Measurements from ENCODE around the gene KRTAP10-8.
"Not testable (repeated sequence)": the region's sequence is repeated elsewhere in the genome, so short reads cannot be mapped to it uniquely, and the experiment has no call there.

The KRTAP10-8 gene

GRCh38 chr21:44618504-44618903, 6.6 kb downstream of the KRTAP10-8 start:
- DNase-seq (ENCODE audit: low read depth, low spot score), result no peak

- no peak for DNase-seq (ENCODE audit: low read depth, low spot score)
These were observed 7.0 kb downstream of the KRTAP10-8 start for GRCh38 chr21:44618909-44619308.

- no peak for DNase-seq (ENCODE audit: low read depth, low spot score)
These were observed 8.0 kb downstream of the KRTAP10-8 start for GRCh38 chr21:44619886-44620285.

- DNase-seq (ENCODE audit: low read depth, low spot score), result no peak
These were observed 11.7 kb downstream of the KRTAP10-8 start for GRCh38 chr21:44623575-44623974.

GRCh38 chr21:44625756-44626155, 13.9 kb downstream of the KRTAP10-8 start:
- DNase-seq (ENCODE audit: low read depth, low spot score), result no peak

- DNase-seq (ENCODE audit: low read depth, low spot score), result no peak
These were observed 14.4 kb downstream of the KRTAP10-8 start for GRCh38 chr21:44626262-44626661.

GRCh38 chr21:44626673-44627143, 14.8 kb downstream of the KRTAP10-8 start, which contains the start of gene KRTAP10-9:
KRTAP10-9 (plus strand) TSS chr21:44627093; CDS start chr21:44627172, 79 bp downstream.
- no peak for DNase-seq (ENCODE audit: low read depth, low spot score)

GRCh38 chr21:44627181-44627822, 15.4 kb downstream of the KRTAP10-8 start:
- not testable (repeated sequence) for DNase-seq (ENCODE audit: low read depth, low spot score)

GRCh38 chr21:44627831-44628233, 16.0 kb downstream of the KRTAP10-8 start:
- not testable (repeated sequence) for DNase-seq (ENCODE audit: low read depth, low spot score)

- DNase-seq (ENCODE audit: low read depth, low spot score), result no peak
These were observed 17.0 kb downstream of the KRTAP10-8 start for GRCh38 chr21:44628707-44629391.

- no peak for DNase-seq (ENCODE audit: low read depth, low spot score)
These were observed 18.6 kb downstream of the KRTAP10-8 start for GRCh38 chr21:44630440-44630839.

- no peak for DNase-seq (ENCODE audit: low read depth, low spot score)
These were observed 20.2 kb downstream of the KRTAP10-8 start for GRCh38 chr21:44632067-44632466.

GRCh38 chr21:44636209-44637017, 24.5 kb downstream of the KRTAP10-8 start:
- no peak for DNase-seq (ENCODE audit: low read depth, low spot score)

GRCh38 chr21:44637018-44637850, 25.4 kb downstream of the KRTAP10-8 start, which contains the start of gene KRTAP10-10:
KRTAP10-10 (plus strand) TSS chr21:44637356; CDS start chr21:44637418, 62 bp downstream.
- DNase-seq (ENCODE audit: low read depth, low spot score), result no peak

- DNase-seq (ENCODE audit: low read depth, low spot score), result not testable (repeated sequence)
These were observed 26.0 kb downstream of the KRTAP10-8 start for GRCh38 chr21:44637851-44638348.

- not testable (repeated sequence) for DNase-seq (ENCODE audit: low read depth, low spot score)
These were observed 26.8 kb downstream of the KRTAP10-8 start for GRCh38 chr21:44638506-44639330.

- DNase-seq (ENCODE audit: low read depth, low spot score), result no peak
These were observed 27.4 kb downstream of the KRTAP10-8 start for GRCh38 chr21:44639331-44639655.

GRCh38 chr21:44640761-44641160, 28.9 kb downstream of the KRTAP10-8 start:
- no peak for DNase-seq (ENCODE audit: low read depth, low spot score)

- DNase-seq (ENCODE audit: low read depth, low spot score), result no peak
These were observed 31.9 kb downstream of the KRTAP10-8 start for GRCh38 chr21:44643741-44644310.

- DNase-seq (ENCODE audit: low read depth, low spot score), result no peak
These were observed 33.0 kb downstream of the KRTAP10-8 start for GRCh38 chr21:44644878-44645277.

Measured in smooth muscle cell of the brain vasculature (primary cell).